H1 (cell line): Measurements from ENCODE around the gene TAOK1. TPM values are rescaled to one million over a fixed set of nuclear protein-coding genes. Genes with fewer than 3 reads are reported as not detected.

Experiments used
- GTF2F1 ChIP-seq: IDR thresholded peaks from 2 replicates; pipeline ENCODE4 v1.6.1; 2012; ENCODE audit warnings: low read depth, low read length, improper control_type of control experiment, borderline replicate concordance
- polyA plus RNA-seq, 7 experiments: library from polyadenylated mRNA; depleted of rRNA in 3 of 7; stranded (reverse) in 5 of 7; unstranded in 2 of 7; fragments of >200 nt in 5 of 7; fragments of 200-250 nt in 2 of 7; gene quantifications; 1 replicate in 5 of 7; 2 replicates in 1 of 7; 4 replicates in 1 of 7; pipeline versions ENCODE4 v1.2.1 to v1.2.3, GENCODE V29; 2011 to 2013; ENCODE audit warnings: missing spikeins in 2 of 7, mixed read lengths in 2 of 7
- total RNA-seq: library from RNA; stranded (reverse); fragmentation: NEBNext Ultra II Directional; extraction: Animal tissue kit (Norgen Biotek cat#: 25700); gene quantifications from 2 replicates; pipeline ENCODE4 v1.2.1, GENCODE V29; 2021

TAOK1 gene
- total and polyA plus RNA-seq, 2 of the 8 experiments (the other 6 are each of a cell fraction or from before 2014, with no cell fraction given) = 12.2 to 90.6 TPM

DNA sequence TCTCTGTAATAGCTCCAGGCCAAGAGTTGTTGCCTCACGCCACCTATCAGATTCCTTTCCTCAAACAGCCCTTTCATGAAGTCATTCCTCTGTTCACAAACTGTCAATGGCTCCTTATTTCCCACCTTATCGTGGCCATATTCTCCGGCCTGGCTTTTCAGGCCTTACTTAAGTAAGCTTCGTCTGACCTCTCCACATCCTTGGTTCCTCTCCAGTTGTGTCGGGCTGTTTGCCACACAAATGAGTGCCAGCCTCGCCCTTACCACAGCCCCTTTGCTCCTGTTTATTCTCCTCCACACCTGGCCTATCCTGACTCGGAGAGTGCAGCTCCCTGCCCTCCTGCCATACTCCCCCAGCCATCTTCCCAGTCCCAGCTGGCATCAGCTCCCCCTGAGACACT lies 180.4 kb downstream of the TAOK1 start (continued):
- no peak for TF ChIP-seq GTF2F1
